ENCODE measurements around the gene SH3BP4. TPM values are rescaled to one million over a fixed set of nuclear protein-coding genes. Genes with fewer than 3 reads are reported as not detected.
A peak's percentile ranks its signal among the peaks of the same experiment; 100 is the strongest.

Gene SH3BP4
- total RNA-seq, 4 donors from 2014 or later: 29.3 to 63.0 (median 42.9) TPM

DNA sequence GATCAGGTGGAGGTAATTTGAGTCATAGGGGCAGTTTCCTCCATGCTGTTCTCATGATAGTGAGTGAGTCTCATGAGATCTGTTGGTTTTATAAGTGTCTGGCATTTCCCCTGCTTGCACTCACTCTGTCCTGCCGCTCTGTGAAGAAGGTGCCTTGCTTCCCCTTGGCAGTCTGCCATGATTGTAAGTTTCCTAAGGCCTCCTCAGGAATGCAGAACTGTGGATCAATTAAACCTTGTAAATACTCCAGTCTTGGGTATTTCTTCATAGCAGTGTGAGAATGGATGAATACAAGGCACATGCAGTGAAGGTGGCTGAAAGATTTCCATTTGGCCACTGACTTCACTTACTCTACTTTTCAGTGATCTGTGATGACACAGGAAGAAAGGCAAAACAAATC lies 133.7 kb downstream of the SH3BP4 start:
- no peak overlapping the region for H3K27ac ChIP-seq
- 40 to 56% methylated on average over 1 of the region's 1 CpG for WGBS, 2 donors (ENCODE audit: low coverage in 1 of 2)
- H3K9me3 ChIP-seq: no peaks in the 10 kb centered on the region
- H3K27me3 ChIP-seq: no peaks in the 10 kb centered on the region
- no peak for ATAC-seq
- H3K36me3 ChIP-seq: no peaks in the 10 kb centered on the region
- TF ChIP-seq, protein P1, sequence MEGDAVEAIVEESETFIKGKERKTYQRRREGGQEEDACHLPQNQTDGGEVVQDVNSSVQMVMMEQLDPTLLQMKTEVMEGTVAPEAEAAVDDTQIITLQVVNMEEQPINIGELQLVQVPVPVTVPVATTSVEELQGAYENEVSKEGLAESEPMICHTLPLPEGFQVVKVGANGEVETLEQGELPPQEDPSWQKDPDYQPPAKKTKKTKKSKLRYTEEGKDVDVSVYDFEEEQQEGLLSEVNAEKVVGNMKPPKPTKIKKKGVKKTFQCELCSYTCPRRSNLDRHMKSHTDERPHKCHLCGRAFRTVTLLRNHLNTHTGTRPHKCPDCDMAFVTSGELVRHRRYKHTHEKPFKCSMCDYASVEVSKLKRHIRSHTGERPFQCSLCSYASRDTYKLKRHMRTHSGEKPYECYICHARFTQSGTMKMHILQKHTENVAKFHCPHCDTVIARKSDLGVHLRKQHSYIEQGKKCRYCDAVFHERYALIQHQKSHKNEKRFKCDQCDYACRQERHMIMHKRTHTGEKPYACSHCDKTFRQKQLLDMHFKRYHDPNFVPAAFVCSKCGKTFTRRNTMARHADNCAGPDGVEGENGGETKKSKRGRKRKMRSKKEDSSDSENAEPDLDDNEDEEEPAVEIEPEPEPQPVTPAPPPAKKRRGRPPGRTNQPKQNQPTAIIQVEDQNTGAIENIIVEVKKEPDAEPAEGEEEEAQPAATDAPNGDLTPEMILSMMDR (IDR thresholded peaks at IDR 0.05): no peak
- TF ChIP-seq EP300 (IDR thresholded peaks at IDR 0.05): no peak
- TF ChIP-seq POLR2AphosphoS5 (IDR thresholded peaks at IDR 0.05): no peak
- H3K4me3 ChIP-seq: no peak overlapping the region
- peaks cover 0 to 26% (median 3%) of the 10 kb centered on the region in 3 donors for H3K4me1 ChIP-seq

DNA sequence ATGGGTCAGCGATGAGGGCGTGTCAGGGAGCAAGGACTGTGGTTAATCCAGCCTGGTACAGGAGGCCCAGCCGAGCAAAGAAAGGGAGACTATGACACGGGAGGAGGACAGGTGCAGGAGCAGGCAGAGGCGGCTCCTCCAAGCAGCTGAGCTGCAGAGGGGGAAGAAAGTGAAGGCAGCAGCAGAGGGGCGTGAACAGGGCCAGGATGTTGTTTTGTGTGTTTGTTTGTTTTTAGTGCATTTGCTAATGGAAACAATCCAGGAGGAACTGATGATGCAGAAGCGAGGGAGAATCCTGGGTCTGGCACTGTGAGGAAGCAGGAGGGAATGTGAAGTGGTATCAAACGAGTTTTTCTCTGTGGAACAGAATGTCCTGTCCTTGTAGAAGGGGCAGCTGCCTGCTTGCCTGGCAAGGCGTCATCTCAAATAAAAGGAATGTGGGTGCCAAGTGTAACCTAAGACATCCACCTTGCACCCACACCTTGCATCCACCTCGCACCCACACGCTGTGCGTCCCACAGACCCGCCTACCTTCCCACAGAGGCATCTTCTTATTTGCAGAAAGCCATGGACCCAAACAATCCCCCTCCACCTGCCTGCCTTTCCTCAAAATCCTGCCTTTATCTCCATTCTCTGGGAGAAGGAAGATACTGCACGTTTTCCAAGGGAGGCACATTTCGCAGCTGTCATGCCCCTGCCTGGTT lies 134.8 kb downstream of the SH3BP4 start:
- H3K27me3 ChIP-seq: no peaks in the 10 kb centered on the region
- 83 to 85% methylated on average over 6 to 15 of the region's 15 CpGs for WGBS, 2 donors (ENCODE audit: low coverage in 1 of 2)
- no peak for TF ChIP-seq POLR2AphosphoS5 (IDR thresholded peaks at IDR 0.05)
- TF ChIP-seq EP300 (IDR thresholded peaks at IDR 0.05): peak; percentile 48
- H3K27ac ChIP-seq: peak overlapping the region in 3 of 4 donors; percentile 68 to 77 (median 76)
- H3K4me3 ChIP-seq: no peak overlapping the region
- no peak for ATAC-seq
- peaks cover 0 to 26% (median 3%) of the 10 kb centered on the region in 3 donors for H3K4me1 ChIP-seq
- no peaks in the 10 kb centered on the region for H3K9me3 ChIP-seq
- H3K36me3 ChIP-seq: no peaks in the 10 kb centered on the region

DNA sequence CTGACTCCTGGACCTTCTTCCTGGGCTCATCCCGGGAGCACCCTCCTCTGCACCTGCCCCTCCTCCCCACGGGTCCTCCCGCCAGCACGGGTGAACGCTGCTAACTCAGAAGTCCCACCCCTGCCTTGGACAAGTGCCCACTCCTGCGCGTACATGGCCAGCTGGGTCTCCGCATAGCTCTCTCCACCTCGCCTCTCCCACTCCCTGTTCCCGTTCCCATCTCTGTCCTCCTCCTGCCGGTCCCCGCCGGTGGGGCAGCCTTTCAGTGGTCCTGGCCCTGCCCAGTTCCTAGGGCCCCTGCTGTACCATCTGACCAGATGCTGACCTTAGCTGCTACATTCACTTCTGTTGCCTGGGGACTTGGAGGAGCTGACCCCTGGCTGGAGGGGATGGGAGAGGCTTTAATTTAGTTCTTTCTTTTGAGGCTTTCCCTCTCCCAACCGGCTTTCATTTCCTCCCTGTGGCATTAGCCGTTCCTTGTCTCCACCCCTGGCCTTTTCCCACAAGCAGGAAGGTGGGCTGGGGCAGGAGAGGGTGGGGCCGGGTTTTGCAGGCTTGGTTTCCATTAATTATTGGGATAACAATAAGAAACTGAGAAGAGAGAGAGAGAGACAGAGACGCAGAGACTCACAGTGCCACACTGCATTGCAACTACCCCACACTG lies 136.1 kb downstream of the SH3BP4 start:
- 3 to 10% methylated on average over 10 to 14 of the region's 17 CpGs for WGBS, 2 donors (ENCODE audit: low coverage in 1 of 2)
- Histone ChIP-seq H3K9me3 (no peaks in the 10 kb centered on the region), H3K4me1 (peaks cover 0 to 26% (median 3%) of the 10 kb centered on the region in 3 donors), H3K27me3 (no peaks in the 10 kb centered on the region), H3K4me3 (peak overlapping the region; percentile 9 to 38), H3K36me3 (no peaks in the 10 kb centered on the region), H3K27ac (peak overlapping the region; percentile 67 to 77 (median 72))
- ATAC-seq: peak; percentile 62
- TF ChIP-seq POLR2A (IDR thresholded peaks at IDR 0.05) (no peak), POLR2AphosphoS5 (IDR thresholded peaks at IDR 0.05) (peak; percentile 18), EP300 (IDR thresholded peaks at IDR 0.05) (no peak)
- TF ChIP-seq, protein P1 (IDR thresholded peaks at IDR 0.05): peak in 2 of 4 experiments; percentile 33 to 39

DNA sequence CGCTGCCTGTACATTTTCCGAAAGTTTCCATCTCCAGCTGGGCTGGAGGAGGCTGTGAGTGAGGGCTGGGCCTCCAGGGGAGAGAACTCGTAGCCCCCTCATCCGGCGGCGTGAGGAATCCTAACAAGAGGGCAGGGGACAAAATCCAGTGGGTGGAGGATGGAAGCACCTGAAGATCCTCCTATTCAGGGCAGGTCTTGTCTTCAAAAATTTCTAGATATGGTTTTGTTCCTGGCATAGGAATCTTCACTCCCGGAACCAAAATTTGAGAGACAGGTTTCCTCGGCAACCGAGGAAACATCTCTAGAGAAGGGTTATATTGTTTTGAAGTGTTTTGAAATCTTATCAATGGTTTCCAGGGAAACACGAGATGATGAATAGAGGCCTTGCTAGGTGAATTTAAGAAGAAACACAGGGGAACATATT lies 136.7 kb downstream of the SH3BP4 start:
- no peaks in the 10 kb centered on the region for H3K27me3 ChIP-seq
- H3K4me1 ChIP-seq: peaks cover 0 to 26% (median 3%) of the 10 kb centered on the region in 3 donors
- H3K9me3 ChIP-seq: no peaks in the 10 kb centered on the region
- peak overlapping the region; percentile 9 to 38 for H3K4me3 ChIP-seq
- H3K27ac ChIP-seq: peak overlapping the region; percentile 67 to 77 (median 72)
- no peaks in the 10 kb centered on the region for H3K36me3 ChIP-seq
- TF ChIP-seq, protein P1 (IDR thresholded peaks at IDR 0.05): peak in 1 of 4 experiments; percentile 31
- TF ChIP-seq POLR2AphosphoS5 (IDR thresholded peaks at IDR 0.05): no peak
- 7 to 12% methylated on average over 9 to 10 of the region's 10 CpGs for WGBS, 2 donors (ENCODE audit: low coverage in 1 of 2)
- ATAC-seq: peak; percentile 53

DNA sequence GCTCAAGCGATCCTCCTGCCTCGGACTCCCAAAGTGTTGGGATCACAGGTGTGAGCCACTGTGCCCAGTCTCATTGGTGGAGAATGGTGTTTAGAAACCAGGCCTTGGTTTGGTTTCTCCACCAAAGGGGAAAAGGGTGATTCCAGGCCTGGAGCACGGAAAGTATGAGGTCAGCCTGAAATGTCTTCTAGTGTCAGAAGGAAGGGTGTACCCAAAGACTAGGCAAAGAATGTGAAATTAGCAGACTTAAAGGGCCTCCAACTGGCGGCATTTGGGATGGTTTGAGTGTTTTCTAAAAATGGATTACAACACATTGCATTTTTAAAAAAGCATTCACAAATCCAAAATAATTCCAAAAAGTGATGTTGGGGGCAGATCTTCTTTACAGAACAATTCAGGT lies 139.6 kb downstream of the SH3BP4 start:
- H3K4me1 ChIP-seq: peaks cover 0 to 26% (median 3%) of the 10 kb centered on the region in 3 donors
- H3K27ac ChIP-seq: no peak overlapping the region
- H3K9me3 ChIP-seq: no peaks in the 10 kb centered on the region
- 83 to 84% methylated on average over 2 to 3 of the region's 4 CpGs for WGBS, 2 donors (ENCODE audit: low coverage in 1 of 2)
- H3K4me3 ChIP-seq: no peak overlapping the region
- TF ChIP-seq POLR2AphosphoS5 (IDR thresholded peaks at IDR 0.05): no peak
- TF ChIP-seq EP300 (IDR thresholded peaks at IDR 0.05): no peak
- TF ChIP-seq, protein P1 (IDR thresholded peaks at IDR 0.05): no peak
- no peak for TF ChIP-seq POLR2A (IDR thresholded peaks at IDR 0.05)
- no peaks in the 10 kb centered on the region for H3K36me3 ChIP-seq
- no peaks in the 10 kb centered on the region for H3K27me3 ChIP-seq
- no peak for ATAC-seq

Measured in gastroesophageal sphincter (tissue), 4 donors.